RCC 7860 (cell line): ENCODE data around the gene ANKLE1.

ENCODE experiments used
- DNase-seq: peaks from one replicate; pipeline ENCODE4 v3.0.0-alpha.2; 2015; ENCODE audit warnings: low spot score
- FAIRE-seq: peaks from 2 replicates; lab custom pipeline; 2012; peaks lifted over from hg19 to GRCh38; lab: Jason Lieb, UNC

ANKLE1 gene

DNA sequence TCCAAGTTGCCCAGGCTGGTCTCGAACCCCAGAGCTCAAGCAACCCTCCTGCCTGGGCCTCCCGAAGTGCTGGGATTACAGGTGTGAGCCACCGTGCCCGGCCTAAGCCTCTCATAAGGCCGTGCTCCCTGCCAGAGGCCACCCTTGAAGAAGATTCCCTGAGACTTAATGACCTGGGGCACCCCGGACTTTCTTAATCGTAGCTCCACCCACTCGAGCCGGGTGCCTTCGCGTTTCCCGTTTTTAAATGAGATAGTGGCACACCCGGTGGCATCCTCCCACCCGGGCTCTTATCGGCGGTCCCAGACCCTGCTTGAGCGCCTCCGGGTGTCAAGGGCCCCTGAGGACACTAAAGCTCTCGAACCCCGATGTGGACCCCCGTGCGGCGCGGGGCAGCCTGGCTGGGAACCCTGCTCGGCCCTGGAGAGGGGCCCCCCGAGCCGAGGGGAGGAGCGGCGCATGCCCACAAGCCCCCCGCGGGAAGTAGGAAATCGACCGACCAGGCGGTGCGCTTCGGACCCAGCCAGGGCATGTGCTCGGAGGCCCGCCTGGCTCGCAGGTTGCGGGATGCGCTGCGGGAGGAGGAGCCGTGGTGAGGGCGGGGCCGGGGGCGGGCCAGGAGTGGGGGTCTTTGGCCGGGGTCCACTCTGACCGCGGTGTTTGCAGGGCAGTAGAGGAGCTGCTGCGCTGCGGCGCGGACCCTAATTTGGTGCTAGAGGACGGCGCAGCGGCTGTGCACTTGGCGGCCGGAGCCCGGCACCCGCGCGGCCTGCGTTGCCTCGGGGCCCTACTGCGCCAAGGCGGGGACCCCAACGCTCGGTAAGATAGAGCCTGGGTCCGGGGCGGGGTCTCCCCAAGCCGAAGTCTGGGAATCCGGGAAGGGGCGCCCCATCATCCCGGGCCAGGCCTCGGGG, at the start of gene ANKLE1:
ANKLE1 (plus strand) TSS at position 511 of the 914 bp plus-strand sequence; CDS start at position 531, 20 bp downstream.
- FAIRE-seq (no peak), DNase-seq (no peak)

- no peak for DNase-seq
- FAIRE-seq, result no peak
These were observed 49.4 kb upstream of the ANKLE1 start for GRCh38 chr19:17232258-17232657.

DNA sequence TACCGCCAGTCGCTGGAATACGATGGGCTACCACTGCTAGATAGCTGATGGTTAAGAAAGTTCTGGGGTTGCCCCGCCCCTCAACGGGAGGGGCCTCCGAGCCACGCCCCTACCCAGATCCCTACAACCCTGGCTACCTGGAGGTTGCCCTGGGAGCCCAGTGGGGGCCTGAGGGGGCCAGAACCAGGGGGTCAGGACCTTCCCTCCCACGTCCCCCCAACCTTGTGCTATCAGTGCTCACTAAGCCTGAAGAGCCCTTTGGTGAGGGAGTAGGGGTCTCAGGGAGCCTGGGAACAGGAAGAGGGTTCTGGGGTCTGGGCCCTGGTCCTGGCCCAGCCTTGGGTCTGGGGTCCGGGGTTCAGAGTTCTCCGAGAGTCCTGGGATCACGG, 46.8 kb upstream of the ANKLE1 start:
- FAIRE-seq (no peak), DNase-seq (no peak)

DNA sequence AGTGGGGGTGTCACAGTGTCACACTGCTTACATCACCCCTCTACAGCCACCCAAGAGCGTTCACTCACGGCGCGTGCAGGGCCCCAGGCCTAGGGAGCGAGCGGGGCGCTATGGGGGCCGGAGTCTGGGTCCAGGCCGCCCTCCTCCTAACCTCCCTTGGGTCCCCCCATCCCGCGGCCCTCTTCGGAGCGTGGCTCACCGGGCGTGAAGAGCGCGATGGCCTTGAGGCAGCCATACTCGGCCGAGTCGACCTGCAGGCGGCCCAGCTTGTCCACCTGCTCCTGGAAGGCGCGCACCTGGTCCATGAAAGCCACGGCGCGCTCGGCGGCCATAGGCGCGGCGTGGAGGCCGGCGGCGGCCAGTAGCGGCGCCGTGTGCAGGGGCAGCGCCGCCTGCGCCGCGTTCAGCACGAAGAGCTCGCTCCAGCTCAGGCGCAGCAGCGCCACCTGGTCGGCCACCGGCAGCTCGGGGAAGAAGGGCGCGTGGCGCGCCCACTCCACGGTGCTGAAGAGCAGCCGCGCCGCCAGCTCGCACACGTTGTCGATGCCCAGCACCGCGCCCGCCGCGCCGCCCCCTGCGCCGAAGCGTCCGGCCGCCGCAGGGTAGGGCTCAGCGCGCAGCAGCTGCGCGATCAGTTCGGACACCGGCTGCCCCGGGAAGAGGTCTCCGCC, 46.3 kb upstream of the ANKLE1 start:
- FAIRE-seq (no peak), DNase-seq (peak; percentile 40)

DNA sequence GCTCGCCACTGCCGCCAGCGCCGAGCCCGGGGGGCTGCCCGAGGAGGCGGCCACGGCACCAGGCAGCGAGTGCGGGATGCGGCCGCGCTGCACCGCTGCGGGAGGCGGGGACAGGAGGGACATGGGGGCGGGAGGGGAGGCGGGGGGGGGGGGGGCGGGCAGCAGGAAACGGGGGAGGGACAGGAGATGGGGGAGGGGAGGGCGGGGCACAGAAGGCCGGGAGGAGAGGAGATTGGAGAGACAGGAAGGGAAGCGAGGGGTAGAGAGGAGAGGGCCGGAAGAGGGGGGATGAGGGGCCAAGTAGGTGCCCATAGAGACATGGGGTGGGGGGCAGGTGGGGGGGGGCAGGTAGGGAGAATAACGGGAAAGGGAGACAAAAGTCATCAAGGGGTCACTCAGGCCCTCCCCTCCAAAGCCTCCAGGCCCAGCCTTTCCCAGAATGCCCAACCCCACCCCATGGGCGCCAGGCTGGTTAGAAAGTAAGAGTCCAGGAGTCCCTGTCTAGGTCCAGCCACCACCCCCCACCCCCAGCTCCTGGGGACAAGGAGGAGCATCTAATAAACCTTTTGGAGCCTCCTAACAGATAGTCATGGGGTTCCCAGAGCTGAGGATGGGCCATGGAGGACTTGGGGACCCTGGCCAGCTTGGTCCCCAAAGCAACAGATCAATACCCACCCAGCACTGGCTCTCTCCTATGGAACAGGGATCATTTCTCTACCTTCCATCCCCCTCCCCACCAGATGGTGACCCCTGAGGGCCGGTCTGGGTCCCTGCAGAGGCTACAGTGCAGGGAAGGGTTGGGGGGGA, 45.5 kb upstream of the ANKLE1 start:
- no peak for DNase-seq
- no peak for FAIRE-seq

- DNase-seq (no peak), FAIRE-seq (no peak)
These were observed 44.7 kb upstream of the ANKLE1 start for GRCh38 chr19:17236811-17237543.

DNA sequence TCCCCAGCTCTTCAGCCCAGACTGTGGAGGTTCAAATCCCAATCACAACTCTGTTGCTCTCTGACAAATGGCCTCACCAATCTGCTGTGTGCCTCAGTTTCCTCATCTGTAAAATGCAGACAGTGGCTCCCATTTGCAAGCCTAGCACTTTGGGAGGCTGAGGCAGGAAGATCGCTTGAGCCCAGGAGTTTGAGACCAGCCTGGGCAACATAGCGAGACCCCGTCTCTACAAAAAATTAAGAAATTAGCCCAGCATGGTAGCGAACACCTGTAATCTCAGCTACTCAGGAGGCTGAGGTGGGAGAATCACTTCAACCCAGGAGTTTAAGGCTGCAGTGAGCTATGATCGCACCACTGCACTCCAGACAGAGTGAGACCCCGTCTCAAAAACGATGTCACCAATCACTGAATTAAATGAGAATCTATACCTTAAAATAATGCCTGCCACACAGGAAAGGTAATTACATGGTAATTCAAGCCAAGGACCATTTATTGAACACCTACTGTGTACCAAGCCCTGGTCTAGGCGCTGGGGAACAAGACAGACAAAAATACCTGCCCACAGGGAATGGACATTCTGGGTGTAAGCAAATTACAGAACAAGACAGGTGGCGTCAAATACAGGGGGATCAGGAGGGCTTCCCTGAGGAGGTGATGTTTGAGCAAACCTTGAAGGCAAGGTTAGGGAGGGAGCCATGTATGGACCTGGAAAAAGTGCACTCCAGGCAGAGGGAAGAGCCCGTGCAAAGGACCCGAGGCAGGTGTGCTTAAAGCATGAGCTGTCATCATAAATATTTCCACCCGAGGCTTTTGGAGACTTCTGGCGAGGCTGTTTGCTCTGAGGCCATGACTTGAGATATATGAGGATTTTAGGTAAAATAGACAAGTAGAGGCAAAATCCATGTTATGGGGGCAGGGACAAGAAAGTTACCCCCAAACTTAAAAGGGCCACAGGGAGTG, 43.7 kb upstream of the ANKLE1 start:
- FAIRE-seq (no peak), DNase-seq (no peak)

DNA sequence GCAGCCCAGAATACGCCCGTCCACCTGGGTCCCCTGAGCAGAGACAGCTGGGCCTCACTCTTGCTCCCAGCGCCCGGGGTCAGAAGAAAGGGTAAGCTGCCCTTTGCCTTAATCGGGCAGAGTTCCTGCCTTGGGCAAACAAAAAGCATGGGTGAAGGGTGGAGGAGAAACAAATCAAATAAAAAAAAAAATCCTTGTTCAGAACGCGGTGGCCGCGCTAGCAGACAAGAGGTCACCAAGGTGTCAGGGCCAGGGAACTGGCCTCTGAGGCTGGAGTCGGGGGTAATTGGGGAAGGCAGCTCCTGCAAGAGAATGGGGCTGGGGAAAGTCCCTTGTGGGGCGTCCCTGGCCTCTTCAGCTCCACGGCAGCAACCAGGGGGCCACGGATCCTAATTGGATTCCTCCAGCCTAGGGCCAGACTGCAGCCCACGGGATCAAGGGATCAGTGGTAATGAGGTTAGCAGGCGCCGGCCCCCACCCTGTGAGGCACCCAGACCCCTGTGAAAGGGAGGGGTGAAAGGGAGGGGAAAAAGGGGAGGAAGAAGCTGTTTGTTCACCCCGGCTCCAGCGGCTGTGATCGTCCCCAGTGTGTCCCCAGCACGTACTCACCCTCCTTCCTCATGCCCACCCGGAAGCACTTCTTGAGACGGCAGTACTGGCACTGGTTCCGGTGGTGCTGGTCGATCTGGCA, 41.5 kb upstream of the ANKLE1 start:
- DNase-seq (no peak), FAIRE-seq (no peak)

GRCh38 chr19:17240826-17241399, 40.8 kb upstream of the ANKLE1 start:
- DNase-seq (no peak), FAIRE-seq (no peak)

DNA sequence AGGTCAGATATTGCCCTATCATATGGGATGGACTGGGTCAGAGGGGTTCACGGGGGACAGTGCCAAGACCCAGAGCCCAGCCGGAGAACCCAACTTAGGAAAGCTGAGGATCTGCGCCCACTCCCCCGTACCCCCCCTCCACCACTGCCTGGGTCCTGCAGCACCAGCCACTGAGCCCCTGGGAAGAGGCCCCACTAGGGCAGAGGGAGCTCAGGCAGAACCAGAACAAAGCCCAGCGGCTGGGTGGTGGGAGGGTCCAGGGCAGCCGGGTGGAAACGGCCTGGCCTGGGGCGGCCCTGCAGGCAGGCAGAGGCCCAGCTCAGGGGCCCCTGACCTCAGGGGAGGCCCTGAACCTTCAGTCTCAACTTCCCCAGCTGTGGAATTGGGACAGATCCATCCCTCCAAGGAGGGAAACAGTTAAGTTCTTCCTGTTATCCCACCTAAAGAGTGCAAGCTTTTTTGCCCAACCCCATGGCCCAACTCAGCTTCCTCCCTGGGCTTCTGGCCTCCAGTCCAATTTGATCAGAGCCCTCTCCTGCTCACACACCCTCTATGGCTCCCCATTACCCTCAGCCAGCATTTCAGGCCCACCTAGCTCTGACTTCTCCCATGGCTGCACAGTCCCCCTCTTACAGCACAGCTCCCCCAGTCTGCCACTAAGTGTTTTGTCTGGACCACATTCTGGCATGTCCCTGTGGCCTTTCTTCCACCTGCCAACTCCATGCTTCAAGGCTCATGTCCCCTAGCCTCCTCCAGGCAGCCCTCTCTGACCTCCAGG, 39.1 kb upstream of the ANKLE1 start:
- no peak for FAIRE-seq
- DNase-seq, result no peak

DNA sequence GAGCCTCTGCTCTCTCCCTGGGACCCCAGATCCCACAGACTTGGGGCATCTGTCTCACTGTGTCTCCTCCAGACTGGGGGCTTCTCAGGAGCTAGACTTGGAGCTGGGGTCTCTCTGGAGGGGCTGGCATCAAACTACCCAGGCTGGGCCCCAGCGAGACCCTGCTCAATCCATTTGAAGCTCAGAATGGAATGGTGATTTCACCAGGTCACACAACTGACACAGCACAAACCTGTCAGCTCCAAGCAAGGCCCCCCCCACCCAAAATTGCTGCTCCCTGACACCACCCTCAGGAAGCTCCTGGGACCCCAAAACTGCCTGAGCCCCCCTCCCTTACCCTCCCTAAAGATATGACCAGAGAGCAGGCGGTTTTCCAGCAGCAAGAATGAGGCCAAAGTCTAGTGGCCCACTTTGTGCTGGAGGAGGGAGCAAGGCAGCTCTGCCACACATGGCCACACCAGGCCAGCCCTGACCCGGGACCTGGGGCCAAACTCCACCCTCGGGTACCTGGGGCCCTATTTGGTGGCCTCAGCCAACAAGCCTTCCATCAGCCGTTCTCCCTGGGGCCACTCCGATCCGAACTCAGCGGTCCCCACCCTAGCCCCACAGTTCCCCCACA, 38.4 kb upstream of the ANKLE1 start:
- DNase-seq, result no peak
- no peak for FAIRE-seq

- FAIRE-seq (no peak), DNase-seq (peak; percentile 27)
These were observed 37.7 kb upstream of the ANKLE1 start for GRCh38 chr19:17243830-17244617.

DNA sequence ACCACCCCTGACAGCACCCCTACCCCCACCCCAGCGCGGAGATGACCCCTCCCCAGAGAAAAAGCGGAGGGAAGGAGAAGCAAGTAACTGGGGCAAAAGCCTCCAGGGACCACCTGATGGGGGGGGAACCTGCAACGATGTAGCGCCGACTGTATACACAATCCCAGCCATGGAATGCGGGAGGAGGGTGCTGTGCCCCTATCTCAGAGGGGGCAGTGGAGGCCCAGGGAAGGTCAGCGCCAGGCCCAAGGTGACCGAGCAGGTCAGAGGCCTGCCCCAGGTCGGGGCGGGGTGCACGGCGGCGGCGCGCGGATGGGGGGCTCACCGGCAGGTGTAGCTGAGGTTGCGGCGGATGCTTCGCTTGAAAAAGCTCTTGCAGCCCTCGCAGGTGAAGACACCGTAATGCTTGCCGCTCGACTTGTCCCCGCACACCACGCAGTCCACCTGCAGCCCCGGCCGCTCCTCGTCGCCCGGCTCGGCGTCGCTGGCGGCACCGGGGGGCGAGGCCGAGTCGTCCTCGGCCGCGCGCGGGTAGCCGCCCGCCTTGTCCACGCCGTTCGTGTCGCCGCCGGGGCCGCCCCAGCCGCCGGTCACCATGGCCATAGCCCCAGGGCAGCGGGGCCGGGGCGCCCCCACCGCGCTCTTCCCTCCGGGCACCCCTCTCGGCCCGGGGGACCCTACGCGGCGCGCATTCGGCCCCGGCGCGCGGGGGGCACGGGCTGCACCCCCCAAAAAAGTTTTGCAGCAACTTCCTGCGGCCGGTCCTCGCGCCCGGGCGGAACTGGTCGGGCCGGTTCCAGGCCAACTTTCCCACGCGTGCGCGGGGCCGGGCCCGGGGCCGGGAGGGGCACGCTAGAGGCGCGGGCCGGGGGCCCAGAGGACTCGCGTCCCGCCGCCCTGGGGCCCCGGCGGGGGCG, 36.8 kb upstream of the ANKLE1 start:
- DNase-seq, result no peak
- no peak for FAIRE-seq

DNA sequence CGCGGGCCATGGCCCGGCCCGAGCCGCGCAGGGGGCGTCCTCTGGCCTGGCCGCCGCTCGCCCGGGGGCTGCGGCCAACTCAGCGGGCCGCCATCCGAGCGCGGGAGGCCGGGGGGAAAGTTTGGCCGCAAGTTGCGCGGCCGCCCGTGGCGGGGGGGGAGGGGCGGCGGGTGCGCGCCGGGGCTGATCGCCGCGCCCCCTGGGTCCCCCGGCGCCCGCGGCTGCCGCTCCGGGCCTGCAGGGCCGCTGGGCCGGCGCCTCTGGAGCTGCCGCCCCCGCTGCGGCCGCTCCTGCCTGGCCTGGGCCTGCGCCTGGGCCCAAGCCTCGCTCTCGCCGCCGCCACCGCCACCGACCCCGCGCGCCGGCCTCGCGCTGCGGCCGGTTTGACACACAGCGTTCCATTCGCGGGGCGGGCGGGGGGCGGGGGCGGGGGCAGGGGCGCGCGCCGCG, 36.1 kb upstream of the ANKLE1 start, which contains the start of gene NR2F6:
NR2F6 (minus strand) TSS at position 385 of the 450 bp plus-strand sequence. CDS start 699 bp downstream, outside the sequence.
- FAIRE-seq, result no peak
- no peak for DNase-seq

- peak; percentile 20 for DNase-seq
- no peak for FAIRE-seq
These were observed 34.8 kb upstream of the ANKLE1 start for GRCh38 chr19:17246681-17247425.
